ENCODE results near the gene GGACT. TPM values are rescaled to one million over a fixed set of nuclear protein-coding genes. Genes with fewer than 3 reads are reported as not detected.
A peak's percentile ranks its signal among the peaks of the same experiment; 100 is the strongest.

Gene GGACT
- total RNA-seq, 1 donor from 2014 or later: 1.3 TPM

GRCh38 chr13:100520936-100521850 is 67.4 kb downstream of the GGACT start:
- Histone ChIP-seq H3K27me3 (no peaks in the 10 kb centered on the region), H3K9ac (no peak overlapping the region), H2AFZ (replicated peaks) (no peak overlapping the region), H3F3A (ENCODE audit: low read depth) (peaks cover 11% of the 10 kb centered on the region), H3K4me2 (peak overlapping the region; percentile 42), H3K36me3 (no peaks in the 10 kb centered on the region), H3K4me3 (no peak overlapping the region), H3K9me3 (ENCODE audit: low read depth) (no peaks in the 10 kb centered on the region), H3K4me1 (peaks cover 36% of the 10 kb centered on the region), H3K79me2 (ENCODE audit: low read depth) (no peaks in the 10 kb centered on the region), H4K20me1 (ENCODE audit: low read depth) (no peaks in the 10 kb centered on the region), H3K27ac (no peak overlapping the region)
- Mint-ChIP-seq H3K4me1 (peaks cover 52% of the 10 kb centered on the region), H3K36me3 (peaks cover 10% of the 10 kb centered on the region), H3K27ac (peak overlapping the region; percentile 22), H3K9me3 (no peaks in the 10 kb centered on the region), H3K27me3 (ENCODE audit: insufficient read depth, low read depth) (peaks cover 2% of the 10 kb centered on the region), H3K4me3 (no peak overlapping the region)
- TF ChIP-seq EZH2phosphoT487 (IDR thresholded peaks at IDR 0.05) (no peak), EZH2 (IDR thresholded peaks at IDR 0.05) (no peak)
- TF ChIP-seq, protein P1, sequence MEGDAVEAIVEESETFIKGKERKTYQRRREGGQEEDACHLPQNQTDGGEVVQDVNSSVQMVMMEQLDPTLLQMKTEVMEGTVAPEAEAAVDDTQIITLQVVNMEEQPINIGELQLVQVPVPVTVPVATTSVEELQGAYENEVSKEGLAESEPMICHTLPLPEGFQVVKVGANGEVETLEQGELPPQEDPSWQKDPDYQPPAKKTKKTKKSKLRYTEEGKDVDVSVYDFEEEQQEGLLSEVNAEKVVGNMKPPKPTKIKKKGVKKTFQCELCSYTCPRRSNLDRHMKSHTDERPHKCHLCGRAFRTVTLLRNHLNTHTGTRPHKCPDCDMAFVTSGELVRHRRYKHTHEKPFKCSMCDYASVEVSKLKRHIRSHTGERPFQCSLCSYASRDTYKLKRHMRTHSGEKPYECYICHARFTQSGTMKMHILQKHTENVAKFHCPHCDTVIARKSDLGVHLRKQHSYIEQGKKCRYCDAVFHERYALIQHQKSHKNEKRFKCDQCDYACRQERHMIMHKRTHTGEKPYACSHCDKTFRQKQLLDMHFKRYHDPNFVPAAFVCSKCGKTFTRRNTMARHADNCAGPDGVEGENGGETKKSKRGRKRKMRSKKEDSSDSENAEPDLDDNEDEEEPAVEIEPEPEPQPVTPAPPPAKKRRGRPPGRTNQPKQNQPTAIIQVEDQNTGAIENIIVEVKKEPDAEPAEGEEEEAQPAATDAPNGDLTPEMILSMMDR (IDR thresholded peaks at IDR 0.05): no peak
- DNase-seq (ENCODE audit: low spot score): peak; percentile 67

DNA sequence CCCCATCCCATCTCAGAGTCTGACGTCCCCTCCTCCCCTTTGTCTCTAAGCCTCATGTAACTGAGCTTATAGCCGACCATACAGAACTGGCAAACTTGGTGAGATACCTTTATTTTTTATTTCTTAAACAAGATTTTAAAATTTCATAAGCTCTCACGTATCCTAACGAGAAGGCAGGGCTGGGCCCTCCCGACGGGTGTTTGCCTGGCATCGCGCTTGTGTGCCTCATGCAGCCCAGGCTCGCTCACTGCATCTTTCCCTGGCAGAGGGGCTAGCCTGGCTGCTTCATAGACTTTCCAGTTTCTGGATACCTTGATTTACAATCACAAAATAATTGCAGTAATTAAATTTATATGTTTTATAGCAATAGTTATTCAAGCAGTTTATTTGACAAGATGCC is 69.0 kb downstream of the GGACT start:
- no peaks in the 10 kb centered on the region for H3K27me3 ChIP-seq
- H3F3A ChIP-seq (ENCODE audit: low read depth): peaks cover 12% of the 10 kb centered on the region
- no peak overlapping the region for H3K9ac ChIP-seq
- no peak for DNase-seq (ENCODE audit: low spot score)
- H3K9me3 Mint-ChIP-seq: no peaks in the 10 kb centered on the region
- peaks cover 49% of the 10 kb centered on the region for H3K4me1 Mint-ChIP-seq
- H4K20me1 ChIP-seq (ENCODE audit: low read depth): no peaks in the 10 kb centered on the region
- H3K4me3 ChIP-seq: no peak overlapping the region
- peaks cover 33% of the 10 kb centered on the region for H3K4me1 ChIP-seq
- no peaks in the 10 kb centered on the region for H3K27me3 Mint-ChIP-seq (ENCODE audit: insufficient read depth, low read depth)
- H3K4me3 Mint-ChIP-seq: no peak overlapping the region
- no peak overlapping the region for H2AFZ ChIP-seq (replicated peaks)
- no peak overlapping the region for H3K27ac ChIP-seq
- no peaks in the 10 kb centered on the region for H3K36me3 ChIP-seq
- H3K36me3 Mint-ChIP-seq: peaks cover 10% of the 10 kb centered on the region
- TF ChIP-seq EZH2 (IDR thresholded peaks at IDR 0.05) (no peak), EZH2phosphoT487 (IDR thresholded peaks at IDR 0.05) (no peak)
- TF ChIP-seq, protein P1 (IDR thresholded peaks at IDR 0.05): no peak
- H3K79me2 ChIP-seq (ENCODE audit: low read depth): no peaks in the 10 kb centered on the region
- H3K27ac Mint-ChIP-seq: no peak overlapping the region
- H3K4me2 ChIP-seq: no peak overlapping the region
- no peaks in the 10 kb centered on the region for H3K9me3 ChIP-seq (ENCODE audit: low read depth)

GRCh38 chr13:100518394-100519062 is 70.1 kb downstream of the GGACT start:
- no peaks in the 10 kb centered on the region for H3K9me3 Mint-ChIP-seq
- Histone ChIP-seq H4K20me1 (ENCODE audit: low read depth) (no peaks in the 10 kb centered on the region), H2AFZ (replicated peaks) (no peak overlapping the region), H3K9me3 (ENCODE audit: low read depth) (no peaks in the 10 kb centered on the region), H3K4me1 (peaks cover 44% of the 10 kb centered on the region), H3K4me2 (no peak overlapping the region), H3K27ac (no peak overlapping the region), H3F3A (ENCODE audit: low read depth) (peaks cover 23% of the 10 kb centered on the region), H3K36me3 (no peaks in the 10 kb centered on the region), H3K27me3 (no peaks in the 10 kb centered on the region), H3K4me3 (no peak overlapping the region), H3K79me2 (ENCODE audit: low read depth) (no peaks in the 10 kb centered on the region), H3K9ac (no peak overlapping the region)
- peaks cover 2% of the 10 kb centered on the region for H3K27me3 Mint-ChIP-seq (ENCODE audit: insufficient read depth, low read depth)
- peaks cover 57% of the 10 kb centered on the region for H3K4me1 Mint-ChIP-seq
- peaks cover 6% of the 10 kb centered on the region for H3K36me3 Mint-ChIP-seq
- no peak overlapping the region for H3K4me3 Mint-ChIP-seq
- no peak for TF ChIP-seq EZH2phosphoT487 (IDR thresholded peaks at IDR 0.05)
- no peak for TF ChIP-seq EZH2 (IDR thresholded peaks at IDR 0.05)
- TF ChIP-seq, protein P1 (IDR thresholded peaks at IDR 0.05): no peak
- no peak for DNase-seq (ENCODE audit: low spot score)
- H3K27ac Mint-ChIP-seq: peak overlapping the region; percentile 37

Measured in neural progenitor cell (in vitro differentiated cells).